RKO (cell line): Measurements from ENCODE around the gene DTX1.

Experiments used
- DNase-seq: peaks from one replicate; pipeline ENCODE4 v3.0.0-alpha.2; 2016; ENCODE audit warnings: low spot score

The DTX1 gene

GRCh38 chr12:113055594-113056380 lies 743 bp upstream of the DTX1 start:
- DNase-seq, result no peak

- DNase-seq, result no peak
Measured at GRCh38 chr12:113056381-113056630, 224 bp upstream of the DTX1 start.

- DNase-seq, result no peak
Measured at GRCh38 chr12:113057565-113058485, 1.3 kb downstream of the DTX1 start.

GRCh38 chr12:113058553-113058952 lies 2.0 kb downstream of the DTX1 start:
- DNase-seq, result no peak

GRCh38 chr12:113059071-113059595 lies 2.6 kb downstream of the DTX1 start:
- DNase-seq, result no peak

- no peak for DNase-seq
Measured at GRCh38 chr12:113060336-113060960, 3.9 kb downstream of the DTX1 start.

GRCh38 chr12:113061061-113061694 lies 4.6 kb downstream of the DTX1 start:
- no peak for DNase-seq

- DNase-seq, result no peak
Measured at GRCh38 chr12:113062502-113063395, 6.2 kb downstream of the DTX1 start.

GRCh38 chr12:113063396-113064350 lies 7.1 kb downstream of the DTX1 start:
- DNase-seq, result no peak

GRCh38 chr12:113064395-113065125 lies 8.0 kb downstream of the DTX1 start:
- DNase-seq, result no peak

GRCh38 chr12:113065126-113066007 lies 8.8 kb downstream of the DTX1 start:
- no peak for DNase-seq

- DNase-seq, result no peak
Measured at GRCh38 chr12:113066813-113067400, 10.4 kb downstream of the DTX1 start.

- no peak for DNase-seq
Measured at GRCh38 chr12:113067987-113068935, 11.7 kb downstream of the DTX1 start.

- no peak for DNase-seq
Measured at GRCh38 chr12:113069149-113069548, 12.6 kb downstream of the DTX1 start.

- no peak for DNase-seq
Measured at GRCh38 chr12:113069751-113070116, 13.2 kb downstream of the DTX1 start.

GRCh38 chr12:113070117-113070906 lies 13.8 kb downstream of the DTX1 start:
- DNase-seq, result no peak
